Parathyroid adenoma (tissue), 2 donors: Measurements from ENCODE around the gene MDFI.

Source experiments
- H2AFZ ChIP-seq: fragments of 300-600 bp; sonication (generic); one replicate; pipeline ENCODE4 v1.7.0; 2017; ENCODE audit warnings: antibody characterized with exemption, mild to moderate bottlenecking
- H3K27ac ChIP-seq: fragments of 300-600 bp; sonication (generic); one replicate; pipeline ENCODE4 v1.7.0; 2017
- H3K27me3 ChIP-seq: fragments of 300-600 bp; sonication (generic); one replicate; pipeline ENCODE4 v1.7.0; 2017; ENCODE audit warnings: low read length; ENCODE audit not compliant: control insufficient read depth, insufficient read depth
- H3K36me3 ChIP-seq: fragments of 300-600 bp; sonication (generic); one replicate; pipeline ENCODE4 v1.7.0; 2017; ENCODE audit warnings: low read length; ENCODE audit not compliant: control insufficient read depth, insufficient read depth
- H3K4me1 ChIP-seq: fragments of 300-600 bp; sonication (generic); one replicate; pipeline ENCODE4 v1.7.0; 2017; ENCODE audit warnings: control low read depth
- H3K4me2 ChIP-seq: fragments of 300-600 bp; sonication (generic); one replicate; pipeline ENCODE4 v1.7.0; 2017; ENCODE audit warnings: low read length
- H3K4me3 ChIP-seq: fragments of 300-600 bp; sonication (generic); one replicate; pipeline ENCODE4 v1.7.0; 2017; ENCODE audit warnings: low read depth, low read length
- H3K79me2 ChIP-seq: fragments of 300-600 bp; sonication (generic); one replicate; pipeline ENCODE4 v1.7.0; 2017; ENCODE audit warnings: control low read depth
- H3K9ac ChIP-seq: fragments of 300-600 bp; sonication (generic); one replicate; pipeline ENCODE4 v1.7.0; 2017; ENCODE audit warnings: mild to moderate bottlenecking
- H3K9me3 ChIP-seq: fragments of 300-600 bp; sonication (generic); one replicate; pipeline ENCODE4 v1.7.0; 2017; ENCODE audit warnings: low read length; ENCODE audit not compliant: control insufficient read depth
- TF ChIP-seq, protein P1 (sequence below): fragments of 300-600 bp; sonication (generic); IDR thresholded peaks from one replicate; pipeline ENCODE4 v1.7.0; 2017; ENCODE audit warnings: antibody characterized with exemption, mild to moderate bottlenecking
- donor health status: primary hyperparathyroidism.

Gene MDFI

DNA sequence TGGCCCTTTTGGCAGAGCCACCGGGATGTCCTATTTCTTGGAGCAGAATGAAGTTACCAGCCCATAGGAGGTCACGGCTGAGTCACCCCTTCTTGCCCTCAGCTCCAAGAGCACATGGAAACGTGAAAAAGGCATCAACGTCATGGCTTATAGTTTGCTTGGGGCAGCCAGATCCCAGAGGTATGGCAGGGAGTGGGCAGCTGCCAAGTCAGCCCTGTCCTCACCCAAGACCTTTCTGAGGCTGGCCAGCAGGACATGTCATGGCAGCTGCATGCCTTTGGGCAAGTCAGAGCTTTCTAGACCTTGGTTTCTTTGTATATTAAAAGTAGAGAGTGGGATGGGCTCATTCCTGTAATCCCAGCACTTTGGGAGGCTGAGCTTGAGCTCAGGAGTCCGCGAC, 8.2 kb upstream of the MDFI start:
- no peak overlapping the region for H3K27ac ChIP-seq
- no peak overlapping the region for H3K4me3 ChIP-seq
- H3K4me1 ChIP-seq, result no peaks in the 10 kb centered on the region
- H3K36me3 ChIP-seq, result no peaks in the 10 kb centered on the region
- H3K4me2 ChIP-seq, result no peak overlapping the region
- no peak overlapping the region for H3K9ac ChIP-seq
- no peaks in the 10 kb centered on the region for H3K79me2 ChIP-seq
- H3K27me3 ChIP-seq, result no peaks in the 10 kb centered on the region
- no peak overlapping the region for H2AFZ ChIP-seq
- H3K9me3 ChIP-seq, result no peaks in the 10 kb centered on the region
- TF ChIP-seq, protein P1, sequence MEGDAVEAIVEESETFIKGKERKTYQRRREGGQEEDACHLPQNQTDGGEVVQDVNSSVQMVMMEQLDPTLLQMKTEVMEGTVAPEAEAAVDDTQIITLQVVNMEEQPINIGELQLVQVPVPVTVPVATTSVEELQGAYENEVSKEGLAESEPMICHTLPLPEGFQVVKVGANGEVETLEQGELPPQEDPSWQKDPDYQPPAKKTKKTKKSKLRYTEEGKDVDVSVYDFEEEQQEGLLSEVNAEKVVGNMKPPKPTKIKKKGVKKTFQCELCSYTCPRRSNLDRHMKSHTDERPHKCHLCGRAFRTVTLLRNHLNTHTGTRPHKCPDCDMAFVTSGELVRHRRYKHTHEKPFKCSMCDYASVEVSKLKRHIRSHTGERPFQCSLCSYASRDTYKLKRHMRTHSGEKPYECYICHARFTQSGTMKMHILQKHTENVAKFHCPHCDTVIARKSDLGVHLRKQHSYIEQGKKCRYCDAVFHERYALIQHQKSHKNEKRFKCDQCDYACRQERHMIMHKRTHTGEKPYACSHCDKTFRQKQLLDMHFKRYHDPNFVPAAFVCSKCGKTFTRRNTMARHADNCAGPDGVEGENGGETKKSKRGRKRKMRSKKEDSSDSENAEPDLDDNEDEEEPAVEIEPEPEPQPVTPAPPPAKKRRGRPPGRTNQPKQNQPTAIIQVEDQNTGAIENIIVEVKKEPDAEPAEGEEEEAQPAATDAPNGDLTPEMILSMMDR, result no peak

DNA sequence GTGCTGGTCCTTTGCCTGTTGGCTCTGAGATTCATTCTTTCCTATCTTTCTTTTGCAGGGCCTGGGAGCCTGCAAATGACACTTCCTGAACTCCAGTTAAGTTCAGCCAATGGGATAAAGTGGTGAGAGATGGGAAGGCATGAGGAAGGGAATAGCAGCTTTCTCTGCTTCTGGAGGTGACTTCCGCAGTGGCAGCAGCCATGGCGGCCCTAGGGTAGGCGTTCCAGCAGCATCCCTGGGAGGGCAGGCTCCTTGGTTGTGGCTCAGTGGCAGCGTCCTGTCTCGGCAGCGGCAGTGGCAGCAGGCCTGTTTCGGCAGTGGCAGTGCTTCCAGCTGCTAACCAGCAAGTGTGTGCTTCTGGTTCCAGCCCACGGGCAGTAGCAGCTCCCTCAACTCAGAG, 7.3 kb upstream of the MDFI start:
- H3K4me3 ChIP-seq, result no peak overlapping the region
- no peaks in the 10 kb centered on the region for H3K27me3 ChIP-seq
- H3K79me2 ChIP-seq, result no peaks in the 10 kb centered on the region
- no peaks in the 10 kb centered on the region for H3K9me3 ChIP-seq
- H3K27ac ChIP-seq, result no peak overlapping the region
- H3K9ac ChIP-seq, result no peak overlapping the region
- H2AFZ ChIP-seq, result no peak overlapping the region
- H3K4me1 ChIP-seq, result no peaks in the 10 kb centered on the region
- H3K4me2 ChIP-seq, result no peak overlapping the region
- TF ChIP-seq, protein P1, result no peak
- H3K36me3 ChIP-seq, result no peaks in the 10 kb centered on the region

GRCh38 chr6:41633056-41633634, 5.1 kb upstream of the MDFI start:
- H3K79me2 ChIP-seq, result no peaks in the 10 kb centered on the region
- TF ChIP-seq, protein P1, result no peak
- no peaks in the 10 kb centered on the region for H3K36me3 ChIP-seq
- peaks cover 7% of the 10 kb centered on the region for H3K4me1 ChIP-seq
- no peaks in the 10 kb centered on the region for H3K27me3 ChIP-seq
- H3K27ac ChIP-seq, result no peak overlapping the region
- H3K4me3 ChIP-seq, result no peak overlapping the region
- no peak overlapping the region for H3K9ac ChIP-seq
- no peak overlapping the region for H3K4me2 ChIP-seq
- no peak overlapping the region for H2AFZ ChIP-seq
- no peaks in the 10 kb centered on the region for H3K9me3 ChIP-seq

DNA sequence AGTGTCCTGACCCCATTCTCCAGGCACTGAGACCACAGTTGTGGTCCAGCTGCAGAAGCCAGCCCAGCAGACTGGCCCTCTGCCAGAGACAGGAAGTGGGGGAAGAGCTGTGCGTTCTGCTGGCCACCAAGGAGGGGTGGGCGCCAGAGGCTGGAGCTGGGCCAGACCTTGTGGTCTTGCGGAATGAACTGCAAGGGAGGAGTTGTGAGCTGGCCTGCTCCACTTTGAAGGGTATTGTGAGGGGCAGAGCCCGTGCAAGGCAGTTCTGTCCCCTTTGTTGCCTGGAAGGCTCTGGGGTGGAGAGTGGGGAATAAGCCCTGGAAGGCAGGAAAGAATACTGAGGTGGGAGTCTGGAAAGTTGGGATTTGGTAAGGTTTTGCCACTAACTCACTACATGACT, 3.6 kb upstream of the MDFI start:
- H3K4me2 ChIP-seq, result no peak overlapping the region
- H3K4me3 ChIP-seq, result no peak overlapping the region
- H2AFZ ChIP-seq, result no peak overlapping the region
- no peaks in the 10 kb centered on the region for H3K27me3 ChIP-seq
- TF ChIP-seq, protein P1, result no peak
- H3K4me1 ChIP-seq, result peaks cover 7% of the 10 kb centered on the region
- no peaks in the 10 kb centered on the region for H3K9me3 ChIP-seq
- no peaks in the 10 kb centered on the region for H3K79me2 ChIP-seq
- no peak overlapping the region for H3K27ac ChIP-seq
- no peaks in the 10 kb centered on the region for H3K36me3 ChIP-seq
- H3K9ac ChIP-seq, result no peak overlapping the region

- Histone ChIP-seq H3K9me3 (no peaks in the 10 kb centered on the region), H3K36me3 (no peaks in the 10 kb centered on the region), H3K27ac (no peak overlapping the region), H3K79me2 (no peaks in the 10 kb centered on the region), H3K4me3 (no peak overlapping the region), H2AFZ (no peak overlapping the region), H3K27me3 (no peaks in the 10 kb centered on the region), H3K4me2 (no peak overlapping the region), H3K4me1 (peaks cover 7% of the 10 kb centered on the region), H3K9ac (no peak overlapping the region)
- TF ChIP-seq, protein P1, result no peak
These were observed 2.9 kb upstream of the MDFI start for GRCh38 chr6:41635365-41635764.
